Fibroblast of lung (primary cell): ENCODE data around the gene HRK. TPM values are rescaled to one million over a fixed set of nuclear protein-coding genes. Genes with fewer than 3 reads are reported as not detected.

Experiments
- DNase-seq, 2 donors: peaks; one replicate each; pipeline versions ENCODE4 v3.0.0 to v3.0.0-alpha.2; 2010; ENCODE audit warnings: low read depth in 2 of 2
- H2AFZ ChIP-seq: 2 replicates; pipeline ENCODE4 v1.5.1; 2012; ENCODE audit warnings: low read length, control low read depth, inconsistent platforms
- H3K27ac ChIP-seq: 2 replicates; pipeline ENCODE4 v1.5.1; 2011; ENCODE audit warnings: low read length, control low read depth; ENCODE audit not compliant: insufficient read depth
- H3K27me3 ChIP-seq: 2 replicates; pipeline ENCODE4 v1.5.1; 2011; ENCODE audit warnings: mild to moderate bottlenecking, low read length; ENCODE audit not compliant: control insufficient read depth, insufficient read depth
- H3K36me3 ChIP-seq: 2 replicates; pipeline ENCODE4 v1.5.1; 2011; ENCODE audit warnings: low read length; ENCODE audit not compliant: control insufficient read depth, insufficient read depth
- H3K4me1 ChIP-seq: 2 replicates; pipeline ENCODE4 v1.5.1; 2011; ENCODE audit warnings: low read length; ENCODE audit not compliant: control insufficient read depth, insufficient read depth; ENCODE audit errors: extremely low read depth
- H3K4me2 ChIP-seq: 2 replicates; pipeline ENCODE4 v1.5.1; 2011; ENCODE audit warnings: low read length, control low read depth; ENCODE audit not compliant: insufficient read depth; ENCODE audit errors: extremely low read depth
- H3K4me3 ChIP-seq, 4 experiments: fragments of 200-600 bp in 1 of 4; sonication (generic) in 1 of 4; replicated peaks in 1 of 4; 2 replicates each; pipeline ENCODE4 v1.5.1; 2011 to 2016; ENCODE audit warnings: low read length in 4 of 4, low read depth in 3 of 4, mild to moderate bottlenecking in 3 of 4, control low read depth in 2 of 4, inconsistent platforms in 1 of 4, mixed read lengths in 1 of 4; ENCODE audit not compliant: insufficient read depth in 1 of 4; ENCODE audit errors: control extremely low read depth in 1 of 4
- H3K79me2 ChIP-seq: 2 replicates; pipeline ENCODE4 v1.5.1; 2012; ENCODE audit warnings: mild to moderate bottlenecking, low read length, inconsistent platforms; ENCODE audit not compliant: control insufficient read depth, insufficient read depth
- H3K9ac ChIP-seq: 2 replicates; pipeline ENCODE4 v1.5.1; 2011; ENCODE audit warnings: mild to moderate bottlenecking, low read length, control low read depth; ENCODE audit not compliant: insufficient read depth
- H3K9me3 ChIP-seq: 2 replicates; pipeline ENCODE4 v1.5.1; 2012; ENCODE audit warnings: low read depth, low read length; ENCODE audit not compliant: control insufficient read depth, insufficient read depth
- H4K20me1 ChIP-seq: 2 replicates; pipeline ENCODE4 v1.5.1; 2011; ENCODE audit warnings: low read length; ENCODE audit not compliant: control insufficient read depth, insufficient read depth; ENCODE audit errors: extremely low read depth
- EZH2 ChIP-seq: IDR thresholded peaks from 2 replicates; pipeline ENCODE4 v1.5.1; 2012; ENCODE audit warnings: low read length, control low read depth, mild to moderate bottlenecking; ENCODE audit errors: missing control alignments
- polyA plus RNA-seq, 2 donors: library from polyadenylated mRNA; depleted of rRNA in 1 of 2; stranded (reverse) in 1 of 2; unstranded in 1 of 2; fragments of >200 nt; gene quantifications; 2 replicates each; pipeline ENCODE4 v1.2.1, GENCODE V29; 2011 to 2012; ENCODE audit warnings: missing spikeins in 1 of 2
- total RNA-seq: library from RNA; depleted of rRNA; stranded (reverse); fragments of >200 nt; gene quantifications from 2 replicates; pipeline ENCODE4 v1.2.1, GENCODE V29; 2014
- TF ChIP-seq, protein P1 (sequence below), 2 donors: IDR thresholded peaks in 1 of 2; conservative IDR thresholded peaks in 1 of 2; 1 replicate in 1 of 2; 2 replicates in 1 of 2; pipeline ENCODE4 v1.5.1; 2011 to 2012; ENCODE audit warnings: low read length in 2 of 2, control low read depth in 1 of 2, inconsistent platforms in 1 of 2, low read depth in 1 of 2, mild to moderate bottlenecking in 1 of 2

Gene HRK
- total and polyA plus RNA-seq, 2 donors (not counting 1 experiment from before 2014, with no cell fraction given) = under 0.01 to 0.08 TPM

GRCh38 chr12:116924558-116925453 is 43.6 kb upstream of the HRK start:
- Histone ChIP-seq H3K36me3 (no peaks in the 10 kb centered on the region), H3K4me1 (peaks cover 4% of the 10 kb centered on the region), H4K20me1 (no peaks in the 10 kb centered on the region), H3K27ac (no peak overlapping the region), H3K9ac (no peak overlapping the region), H3K4me2 (no peak overlapping the region), H2AFZ (no peak overlapping the region), H3K27me3 (no peaks in the 10 kb centered on the region), H3K79me2 (peaks cover 9% of the 10 kb centered on the region), H3K4me3 (no peak overlapping the region), H3K9me3 (no peaks in the 10 kb centered on the region)
- TF ChIP-seq EZH2 = no peak
- TF ChIP-seq, protein P1, sequence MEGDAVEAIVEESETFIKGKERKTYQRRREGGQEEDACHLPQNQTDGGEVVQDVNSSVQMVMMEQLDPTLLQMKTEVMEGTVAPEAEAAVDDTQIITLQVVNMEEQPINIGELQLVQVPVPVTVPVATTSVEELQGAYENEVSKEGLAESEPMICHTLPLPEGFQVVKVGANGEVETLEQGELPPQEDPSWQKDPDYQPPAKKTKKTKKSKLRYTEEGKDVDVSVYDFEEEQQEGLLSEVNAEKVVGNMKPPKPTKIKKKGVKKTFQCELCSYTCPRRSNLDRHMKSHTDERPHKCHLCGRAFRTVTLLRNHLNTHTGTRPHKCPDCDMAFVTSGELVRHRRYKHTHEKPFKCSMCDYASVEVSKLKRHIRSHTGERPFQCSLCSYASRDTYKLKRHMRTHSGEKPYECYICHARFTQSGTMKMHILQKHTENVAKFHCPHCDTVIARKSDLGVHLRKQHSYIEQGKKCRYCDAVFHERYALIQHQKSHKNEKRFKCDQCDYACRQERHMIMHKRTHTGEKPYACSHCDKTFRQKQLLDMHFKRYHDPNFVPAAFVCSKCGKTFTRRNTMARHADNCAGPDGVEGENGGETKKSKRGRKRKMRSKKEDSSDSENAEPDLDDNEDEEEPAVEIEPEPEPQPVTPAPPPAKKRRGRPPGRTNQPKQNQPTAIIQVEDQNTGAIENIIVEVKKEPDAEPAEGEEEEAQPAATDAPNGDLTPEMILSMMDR (conservative IDR thresholded peaks at IDR 0.05 in 1 of 2, IDR thresholded peaks at IDR 0.05 in 1 of 2; ENCODE audit: low read depth in 1 of 2, low read length in 2 of 2) = no peak
- peak; percentile 64 to 92 for DNase-seq

GRCh38 chr12:116922194-116922897 is 41.1 kb upstream of the HRK start:
- H3K79me2 ChIP-seq = peaks cover 14% of the 10 kb centered on the region
- peak in 1 of 2 donors; percentile 63 for DNase-seq
- peaks cover 4% of the 10 kb centered on the region for H3K4me1 ChIP-seq
- no peak overlapping the region for H3K4me2 ChIP-seq
- no peaks in the 10 kb centered on the region for H3K27me3 ChIP-seq
- no peak overlapping the region for H3K27ac ChIP-seq
- no peaks in the 10 kb centered on the region for H3K36me3 ChIP-seq
- no peak overlapping the region for H3K4me3 ChIP-seq
- TF ChIP-seq EZH2 = no peak
- no peaks in the 10 kb centered on the region for H4K20me1 ChIP-seq
- no peak overlapping the region for H3K9ac ChIP-seq
- H3K9me3 ChIP-seq = no peaks in the 10 kb centered on the region
- H2AFZ ChIP-seq = no peak overlapping the region

- Histone ChIP-seq H3K9me3 (no peaks in the 10 kb centered on the region), H3K4me1 (peaks cover 10% of the 10 kb centered on the region), H3K27me3 (no peaks in the 10 kb centered on the region), H3K36me3 (no peaks in the 10 kb centered on the region), H3K27ac (no peak overlapping the region), H2AFZ (no peak overlapping the region), H3K9ac (no peak overlapping the region), H4K20me1 (no peaks in the 10 kb centered on the region), H3K79me2 (peaks cover 18% of the 10 kb centered on the region), H3K4me3 (no peak overlapping the region), H3K4me2 (no peak overlapping the region)
- TF ChIP-seq, protein P1 (conservative IDR thresholded peaks at IDR 0.05 in 1 of 2, IDR thresholded peaks at IDR 0.05 in 1 of 2; ENCODE audit: low read depth in 1 of 2, low read length in 2 of 2) = no peak
- no peak for TF ChIP-seq EZH2
- no peak for DNase-seq
Observed at GRCh38 chr12:116920939-116921338, 39.7 kb upstream of the HRK start.
